HG03571 (cell line): Measurements from ENCODE around the gene DYDC2.
A peak's percentile ranks its signal among the peaks of the same experiment; 100 is the strongest.
"Not testable (repeated sequence)": the region's sequence is repeated elsewhere in the genome, so short reads cannot be mapped to it uniquely, and the experiment has no call there.

Experiments used
- ATAC-seq: cut with Tn5 transposase; IDR thresholded peaks from one replicate; pipeline ENCODE4 v1.9.1; 2021; ENCODE audit not compliant: unreplicated experiment

DYDC2 gene, protein sequence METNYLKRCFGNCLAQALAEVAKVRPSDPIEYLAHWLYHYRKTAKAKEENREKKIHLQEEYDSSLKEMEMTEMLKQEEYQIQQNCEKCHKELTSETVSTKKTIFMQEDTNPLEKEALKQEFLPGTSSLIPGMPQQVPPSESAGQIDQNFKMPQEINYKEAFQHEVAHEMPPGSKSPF

DNA sequence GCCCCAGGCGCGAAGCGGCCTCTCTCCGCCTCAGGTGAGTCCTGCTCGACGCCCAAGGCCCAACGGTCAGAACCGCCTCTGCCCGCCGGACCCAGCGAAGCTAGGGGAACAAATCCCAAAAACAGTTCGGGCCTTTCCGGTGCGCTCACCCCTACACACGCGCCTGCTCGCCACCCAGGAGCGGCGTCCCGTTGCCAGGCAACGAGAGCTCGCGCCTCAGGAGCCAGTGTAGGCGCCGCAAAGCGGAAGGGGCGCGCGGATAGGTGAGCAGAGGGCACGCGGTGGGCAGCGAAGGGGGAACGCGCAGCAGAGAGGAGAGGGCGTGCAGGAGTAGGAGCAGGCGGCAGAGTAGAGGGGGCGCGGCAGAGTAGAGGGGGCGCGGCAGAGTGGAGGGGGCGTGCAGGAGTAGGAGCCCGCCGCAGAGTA, at the start of gene DYDC2, which contains the start of gene DYDC1:
Gene DYDC2, plus strand, starts transcription at position 219 of the 426 bp plus-strand sequence. CDS start 5,663 bp downstream, outside the sequence.
Gene DYDC1, minus strand, starts transcription at position 193 of the 426 bp plus-strand sequence. CDS start 4,154 bp downstream, outside the sequence.
- ATAC-seq: peak; percentile 66

DNA sequence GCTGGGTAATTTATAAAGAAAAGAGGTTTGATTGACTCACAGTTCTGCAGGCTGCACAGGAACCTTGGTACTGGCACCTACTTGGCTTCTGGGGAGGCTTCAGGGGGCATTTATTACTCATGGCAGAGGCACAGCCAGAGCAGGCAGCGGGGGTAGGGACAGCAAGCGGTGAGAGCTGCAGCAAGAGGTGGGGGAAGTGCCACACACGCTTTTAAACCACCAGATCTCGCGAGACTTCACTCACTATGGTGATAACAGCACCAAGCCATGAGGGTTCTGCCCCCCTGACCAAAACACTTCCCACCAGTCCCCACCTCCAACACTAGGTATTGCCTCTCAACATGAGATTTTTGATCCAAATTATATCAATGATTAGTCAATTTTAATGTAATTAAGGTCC, 43.1 kb upstream of the DYDC2 start:
- ATAC-seq: no peak

DNA sequence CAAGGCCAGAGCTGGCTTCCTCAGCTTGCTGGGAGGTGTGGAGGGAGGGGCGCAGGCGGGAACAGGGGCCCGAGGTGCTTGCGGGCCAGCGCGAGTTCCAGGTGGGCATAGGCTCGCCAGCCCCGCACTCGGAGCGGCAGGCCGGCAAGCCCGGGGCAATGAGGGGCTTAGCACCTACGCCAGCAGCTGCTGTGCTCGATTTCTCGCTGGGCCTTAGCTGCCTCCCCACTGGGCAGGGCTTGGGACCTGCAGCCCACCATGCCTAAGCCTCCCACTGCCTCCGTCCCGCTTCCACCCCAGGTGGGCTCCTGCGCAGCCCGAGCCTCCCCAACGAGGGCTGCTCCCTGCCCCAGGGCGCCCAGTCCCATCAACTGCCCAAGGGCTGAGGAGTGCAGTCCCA, 41.2 kb upstream of the DYDC2 start:
- ATAC-seq: no peak

DNA sequence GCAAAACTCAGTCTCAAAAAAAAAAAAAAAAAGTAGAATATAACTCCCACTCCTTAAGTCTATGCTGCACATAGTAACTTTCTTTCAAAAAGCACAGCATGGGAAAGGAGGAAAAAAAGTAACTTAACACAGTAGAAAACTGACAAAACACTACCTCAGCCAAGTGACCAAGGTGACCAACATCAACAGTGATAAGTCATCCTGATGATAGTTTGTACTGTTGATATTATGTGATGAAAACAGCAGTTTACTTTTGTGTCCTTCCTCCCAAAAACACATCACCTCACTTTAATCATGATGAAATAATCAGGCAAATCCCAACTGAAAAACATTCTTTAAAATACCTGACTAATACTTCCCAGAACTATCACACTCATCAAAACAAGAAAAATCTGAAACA, 37.8 kb upstream of the DYDC2 start:
- no peak for ATAC-seq

DNA sequence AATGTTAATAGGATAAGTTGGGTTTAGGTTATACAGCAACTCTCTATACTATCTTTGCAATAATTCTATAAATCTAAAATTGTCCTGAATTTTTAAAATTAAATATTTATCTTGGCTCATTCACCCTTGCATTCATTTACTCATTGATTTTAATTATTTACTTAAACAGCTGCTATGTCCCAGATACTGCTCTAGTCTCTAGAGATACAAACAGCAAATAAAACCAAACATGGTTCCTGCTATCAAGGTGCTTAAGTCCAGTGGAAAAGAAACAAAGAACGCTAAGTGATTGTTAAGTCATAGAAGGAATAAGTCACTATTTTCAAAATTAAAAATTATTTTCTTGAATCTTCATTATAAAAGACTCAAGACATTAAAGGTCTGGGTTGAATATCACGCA, 37.3 kb upstream of the DYDC2 start:
- no peak for ATAC-seq

DNA sequence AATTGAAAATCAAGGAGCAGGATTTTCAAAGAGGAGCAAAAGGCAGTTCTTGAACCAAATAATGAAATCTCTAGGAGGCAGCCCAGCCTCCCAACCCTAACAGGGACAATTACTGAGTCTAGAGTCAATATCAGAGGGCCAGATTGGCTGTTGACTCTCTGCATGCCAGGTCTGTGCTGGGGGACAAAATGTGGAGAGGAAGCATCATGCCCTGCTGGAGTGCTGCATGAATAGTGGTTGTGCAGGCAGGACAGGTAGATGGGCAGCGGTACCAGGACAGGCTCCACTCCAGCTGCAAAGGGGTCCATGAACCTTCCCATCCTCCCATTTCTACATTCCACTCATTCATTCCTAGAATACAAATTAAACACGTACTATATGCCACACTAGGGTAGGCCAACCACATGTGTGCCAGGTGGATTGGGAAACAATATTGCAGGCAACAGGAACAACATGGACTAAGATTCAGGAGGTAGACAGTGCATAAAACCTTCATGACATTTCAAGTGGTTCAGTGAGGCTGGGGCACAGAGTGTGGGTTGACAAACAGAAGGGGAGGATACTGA, 36.8 kb upstream of the DYDC2 start:
- ATAC-seq: no peak

DNA sequence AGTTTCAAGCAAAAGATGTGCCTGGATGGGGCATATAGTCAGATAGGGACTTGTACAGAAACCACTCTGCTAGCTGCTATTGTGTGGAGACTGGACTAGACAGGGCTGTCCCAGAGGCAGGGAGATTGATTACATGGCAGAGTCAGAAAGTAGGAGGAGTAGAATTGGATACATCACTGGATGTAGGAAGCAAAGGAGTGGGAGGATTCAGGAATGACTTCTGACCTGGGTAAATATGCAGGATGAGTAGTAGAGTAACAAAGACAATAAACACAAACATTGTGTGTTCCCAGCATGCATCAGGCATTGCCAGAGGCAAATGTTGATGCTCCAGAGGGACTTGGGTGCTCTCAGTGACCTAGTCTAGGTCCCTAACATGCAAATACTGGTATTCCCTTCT, 36.2 kb upstream of the DYDC2 start:
- no peak for ATAC-seq

DNA sequence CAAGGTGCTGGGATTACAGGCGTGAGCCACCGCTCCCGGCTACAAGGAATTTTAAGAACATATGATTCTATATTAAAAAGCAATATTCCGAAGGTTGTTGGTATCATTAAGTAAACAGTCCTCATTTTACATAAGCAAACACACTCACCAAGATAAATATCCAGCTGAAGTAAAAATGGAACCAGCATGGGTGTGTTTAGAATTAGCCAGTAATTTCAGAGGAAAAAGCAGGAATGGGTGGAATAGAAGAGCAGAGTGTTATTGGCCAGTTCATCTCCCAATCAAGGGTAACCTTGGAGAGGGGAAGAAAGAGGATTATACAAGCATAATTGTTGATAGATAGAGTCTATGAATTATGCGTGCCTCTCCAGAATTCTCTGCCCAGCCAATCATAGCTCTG, 35.4 kb upstream of the DYDC2 start:
- ATAC-seq: no peak

DNA sequence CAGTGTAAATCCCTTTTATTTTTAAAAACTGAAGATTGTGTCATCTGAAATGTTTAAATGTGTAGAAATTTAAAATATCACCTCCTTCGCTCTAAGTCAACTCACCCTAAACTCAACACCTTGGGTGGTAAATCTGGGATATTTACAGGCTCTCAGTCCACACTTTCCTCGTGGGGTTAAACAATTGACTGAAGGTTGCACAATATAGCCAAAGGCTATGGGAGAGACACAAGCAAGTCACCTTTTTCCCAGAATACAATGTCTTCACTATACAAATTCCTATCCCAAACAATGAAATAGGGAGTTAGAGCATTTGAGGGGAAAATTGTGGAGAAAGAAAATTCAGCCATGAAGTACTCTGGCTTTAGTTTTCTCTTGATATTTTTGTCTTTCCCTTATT, 34.4 kb upstream of the DYDC2 start:
- ATAC-seq: no peak

DNA sequence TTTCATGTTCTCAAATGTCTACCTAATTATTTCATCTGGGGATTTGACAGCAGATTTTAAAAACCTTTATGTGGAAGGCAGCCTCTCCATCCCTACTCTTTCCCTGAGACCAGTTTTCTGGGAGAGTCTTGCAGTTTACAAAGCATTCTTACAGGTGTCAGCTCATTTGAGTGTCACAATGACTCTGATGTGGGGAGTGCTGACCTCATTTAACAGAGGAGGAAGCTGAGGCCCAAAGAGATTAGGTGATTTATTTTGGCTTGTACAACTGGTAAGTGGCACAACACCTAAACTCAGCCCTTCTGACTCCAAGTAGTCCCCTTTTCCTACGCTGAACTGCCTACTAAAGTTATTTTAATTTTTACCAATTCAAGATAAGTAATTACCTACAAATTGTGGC, 33.9 kb upstream of the DYDC2 start:
- ATAC-seq: no peak

DNA sequence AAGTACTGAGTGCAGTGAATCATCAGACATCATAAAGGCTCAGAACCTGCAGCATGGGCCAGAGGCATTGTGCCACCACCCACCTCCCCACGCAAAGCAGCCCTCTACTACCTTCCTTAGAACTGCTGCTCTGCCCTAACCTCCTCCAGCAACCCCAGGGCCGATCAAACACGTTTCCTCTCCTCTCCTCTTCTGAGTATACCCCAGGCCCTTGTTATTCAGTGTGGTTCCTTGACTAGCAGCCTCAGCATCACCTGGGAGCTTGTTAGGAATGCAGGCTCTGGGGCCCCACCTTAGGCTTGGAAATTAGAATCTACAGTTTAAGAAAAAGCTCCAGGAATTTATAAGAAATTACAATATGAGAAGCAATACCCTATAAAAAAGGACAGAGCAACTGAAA, 33.3 kb upstream of the DYDC2 start:
- ATAC-seq: no peak

DNA sequence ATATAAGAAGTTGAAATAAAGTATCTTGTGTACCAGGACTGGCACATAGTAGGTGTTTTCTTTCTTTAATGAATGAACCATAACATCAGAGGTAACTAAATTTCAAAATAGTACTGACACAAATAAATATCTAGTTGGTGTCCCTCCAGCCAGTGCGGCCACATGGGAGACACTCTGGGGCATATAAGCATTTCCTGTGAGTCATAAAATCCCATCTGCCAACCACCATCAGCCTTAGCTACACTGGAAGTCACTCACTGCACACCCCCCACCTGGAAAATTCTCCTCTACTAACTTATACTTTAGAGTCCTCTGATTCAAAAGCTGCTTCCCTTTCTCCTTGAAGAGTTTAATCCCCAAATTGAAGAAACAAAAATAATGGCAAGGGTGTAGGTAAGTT, 32.5 kb upstream of the DYDC2 start:
- no peak for ATAC-seq

DNA sequence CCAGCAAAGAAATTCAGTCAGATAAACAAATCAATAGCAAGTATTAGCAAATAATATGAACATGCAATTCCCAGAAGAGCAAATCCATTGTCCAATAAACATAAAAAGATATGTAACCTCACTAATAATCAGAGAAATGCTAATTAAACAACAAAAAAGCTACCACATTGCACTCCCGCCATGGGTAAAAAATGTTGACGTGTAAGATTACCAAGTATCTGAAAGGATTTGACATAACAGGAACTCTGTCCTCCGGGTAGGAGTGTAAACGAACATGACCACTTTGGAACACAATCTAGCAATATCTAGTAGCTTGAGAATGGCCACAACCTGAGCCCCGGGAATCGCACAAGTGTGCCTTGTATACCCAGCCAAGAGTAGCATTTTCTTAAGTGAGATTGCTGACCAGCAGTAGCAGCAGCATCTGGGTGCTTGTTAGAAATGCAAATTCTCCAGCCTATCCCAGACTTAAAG, 31.7 kb upstream of the DYDC2 start:
- no peak for ATAC-seq

DNA sequence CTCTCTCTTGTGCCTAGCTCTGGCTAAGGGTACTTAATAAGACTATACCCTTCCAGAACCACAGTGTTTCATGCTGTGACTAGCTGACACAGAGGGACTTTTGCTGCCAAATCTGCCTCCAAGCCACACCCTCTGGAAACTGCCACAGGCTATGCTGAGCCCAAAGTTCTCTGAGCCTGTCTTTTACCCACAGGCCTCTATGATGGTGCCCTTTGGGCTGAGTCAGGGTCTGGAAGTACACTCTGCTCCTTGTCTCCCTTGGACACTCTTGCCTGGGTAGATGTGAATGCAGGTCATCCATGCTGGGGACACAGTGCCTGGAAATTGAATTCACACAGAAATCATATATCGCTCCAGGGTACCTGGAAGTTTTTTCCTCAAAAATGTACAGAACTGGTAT, 22.6 kb upstream of the DYDC2 start:
- no peak for ATAC-seq

DNA sequence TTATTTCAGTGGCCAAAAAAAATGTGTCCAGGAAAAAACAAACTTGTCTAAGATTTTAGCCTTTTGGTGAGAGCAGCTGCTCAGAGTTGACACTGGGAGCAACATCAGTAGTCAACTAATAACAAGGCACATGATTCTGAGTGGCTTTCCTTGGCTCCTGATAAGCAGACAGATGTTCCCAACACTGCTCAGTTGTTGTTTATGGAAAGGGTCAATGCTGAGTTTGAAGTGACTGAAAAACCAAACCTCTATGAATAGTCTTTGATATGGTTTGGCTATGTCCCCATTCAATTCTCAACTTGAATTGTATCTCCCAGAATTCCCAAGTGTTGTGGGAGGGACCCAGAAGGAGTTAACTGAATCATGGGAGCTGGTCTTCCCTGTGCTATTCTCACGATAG, 12.3 kb upstream of the DYDC2 start:
- no peak for ATAC-seq

DNA sequence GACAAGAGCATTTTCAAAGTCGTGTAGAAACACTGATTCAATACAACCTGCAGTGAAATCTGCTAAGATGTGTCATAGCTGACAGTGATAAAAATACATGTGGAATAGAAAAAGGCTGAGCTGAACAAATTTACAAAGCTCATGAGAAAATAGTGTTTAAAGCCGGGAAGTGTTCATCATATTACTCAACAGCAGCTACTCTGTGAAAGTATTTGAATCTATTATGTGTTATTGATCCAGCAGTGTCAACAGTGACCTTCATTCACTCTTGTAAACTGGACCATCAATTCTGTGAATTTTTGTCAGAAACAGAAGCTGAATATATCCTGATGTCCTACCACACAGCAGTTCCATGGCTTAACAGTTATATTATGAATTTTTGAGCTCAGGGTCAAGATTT, 11.7 kb upstream of the DYDC2 start:
- no peak for ATAC-seq

DNA sequence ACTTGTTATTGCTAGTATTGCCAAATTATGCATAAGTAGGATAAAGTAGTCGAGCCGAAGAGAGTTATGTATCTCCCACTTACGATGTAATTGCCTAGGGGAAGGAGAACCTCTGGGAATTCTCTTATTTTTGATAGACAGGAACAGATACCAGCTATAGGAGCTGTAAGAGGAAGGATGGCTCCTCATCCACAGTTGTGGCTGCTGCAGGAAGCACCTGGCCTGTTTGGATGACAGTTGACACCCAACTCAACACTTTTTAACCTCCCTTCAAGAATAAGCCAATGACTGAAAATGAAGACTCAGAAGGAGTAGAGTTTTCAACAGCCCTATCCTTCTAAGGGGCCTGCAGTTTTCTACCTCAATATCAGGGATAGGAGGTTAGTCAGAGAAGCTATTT, 6.3 kb upstream of the DYDC2 start:
- no peak for ATAC-seq

DNA sequence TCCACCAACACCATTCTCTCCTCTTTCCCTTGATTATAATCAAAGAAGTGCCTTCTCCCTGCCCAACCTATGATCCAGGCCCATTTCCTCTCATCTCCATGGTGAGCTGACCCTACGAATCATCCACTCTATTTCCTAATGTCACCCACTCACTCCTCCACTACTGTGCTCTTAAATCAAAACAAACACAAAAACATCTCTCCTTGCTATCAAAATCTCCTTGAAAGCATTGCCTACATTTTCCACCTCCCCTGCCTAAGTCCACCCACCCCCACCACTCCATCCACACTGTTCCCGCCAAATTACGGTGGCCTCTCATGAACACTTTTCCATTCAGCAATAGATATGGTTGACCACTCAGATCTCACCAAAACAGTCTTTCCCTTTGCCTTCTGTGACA, 5.4 kb upstream of the DYDC2 start:
- ATAC-seq: no peak

DNA sequence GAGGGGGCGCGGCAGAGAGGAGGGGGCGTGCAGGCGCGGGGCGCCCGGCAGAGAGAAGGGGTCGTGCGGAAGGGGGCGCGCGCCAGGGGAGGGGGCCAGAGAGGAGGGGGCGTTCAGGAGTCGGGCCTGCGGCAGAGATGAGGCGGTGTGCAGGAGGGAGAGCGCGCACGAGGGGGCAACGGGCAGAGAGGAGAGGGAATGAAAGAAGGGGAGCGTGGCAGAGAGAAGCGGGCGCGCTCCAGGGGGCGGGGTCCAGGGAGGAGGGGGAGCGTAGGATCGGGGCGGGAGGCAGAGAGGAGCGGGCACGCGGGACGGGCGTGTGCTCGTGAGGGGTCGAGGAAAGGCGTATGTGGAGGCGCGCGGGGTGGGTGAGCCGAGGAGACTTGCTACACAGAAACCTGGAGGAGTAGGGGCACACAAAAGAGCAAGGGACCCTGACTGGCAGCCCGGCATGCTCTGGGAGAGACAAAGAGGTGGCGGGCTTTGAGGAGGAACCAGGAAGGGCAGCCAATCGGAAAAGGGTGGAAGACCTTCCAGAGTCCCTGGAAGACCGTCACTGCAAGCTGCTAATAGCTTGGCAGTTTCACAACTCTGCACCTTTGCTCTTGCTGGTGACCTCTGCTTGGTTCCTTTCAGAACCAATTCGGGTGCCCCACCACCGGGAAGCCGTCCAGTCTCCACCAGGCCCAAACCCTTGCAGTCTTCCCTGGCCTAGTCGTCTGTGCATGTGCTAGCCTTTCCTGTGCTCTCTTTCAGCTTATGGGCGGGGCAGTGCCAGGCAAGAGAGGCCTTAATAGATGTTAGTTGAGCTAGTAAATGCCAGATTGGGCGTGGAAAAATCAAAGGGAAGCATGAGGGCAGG, 639 bp downstream of the DYDC2 start:
- ATAC-seq: no peak

DNA sequence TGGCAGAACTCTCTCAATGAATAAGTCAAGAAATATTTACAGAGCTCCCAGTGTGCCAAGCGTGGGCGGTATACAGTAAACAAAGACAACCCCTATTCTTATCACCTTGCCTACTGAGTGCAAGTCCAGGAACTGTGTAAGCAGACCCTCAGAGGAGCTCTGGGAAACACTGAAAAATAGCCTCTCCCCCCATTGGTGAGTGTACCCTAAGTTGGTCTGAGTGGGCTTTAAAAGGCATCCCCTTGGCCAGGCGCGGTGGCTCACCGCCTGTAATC, 1.2 kb downstream of the DYDC2 start:
- ATAC-seq: no peak

DNA sequence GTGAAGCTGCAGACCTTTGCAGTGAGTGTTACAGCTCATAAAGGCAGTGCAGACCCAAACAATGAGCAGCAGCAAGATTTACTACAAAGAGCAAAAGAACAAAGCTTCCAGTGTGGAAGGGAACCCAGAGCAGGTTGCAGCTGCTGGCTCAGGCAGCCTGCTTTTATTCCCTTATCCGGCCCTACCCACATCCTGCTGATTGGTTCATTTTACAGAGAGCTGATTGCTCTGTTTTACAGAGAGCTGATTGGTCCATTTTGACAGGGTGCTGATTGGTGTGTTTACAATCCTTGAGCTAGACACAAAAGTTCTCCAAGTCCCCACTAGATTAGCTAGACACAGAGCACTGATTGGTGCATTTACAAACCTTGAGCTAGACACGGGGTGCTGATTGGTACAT, 2.3 kb downstream of the DYDC2 start:
- ATAC-seq: not testable (repeated sequence)

DNA sequence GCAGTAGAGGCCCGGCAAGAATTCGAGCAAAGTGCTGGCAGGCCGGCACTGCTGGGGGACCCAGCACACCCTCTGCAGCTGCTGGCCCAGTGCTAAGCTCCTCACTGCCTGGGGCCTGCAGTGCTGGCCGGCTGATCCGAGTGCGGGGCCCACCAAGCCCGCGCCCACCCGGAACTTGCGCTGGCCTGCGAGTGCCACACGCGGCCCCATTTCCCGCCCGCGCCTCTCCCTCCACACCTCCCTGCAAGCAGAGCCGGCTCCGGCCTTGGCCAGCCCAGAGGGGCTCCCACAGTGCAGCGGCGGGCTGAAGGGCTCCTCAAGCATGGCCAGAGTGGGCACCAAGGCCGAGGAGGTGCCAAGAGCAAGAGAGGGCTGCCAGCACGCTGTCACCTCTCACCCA, 3.1 kb downstream of the DYDC2 start:
- ATAC-seq: no peak
